ENCODE measurements around the gene PTPRM.

The PTPRM gene

DNA sequence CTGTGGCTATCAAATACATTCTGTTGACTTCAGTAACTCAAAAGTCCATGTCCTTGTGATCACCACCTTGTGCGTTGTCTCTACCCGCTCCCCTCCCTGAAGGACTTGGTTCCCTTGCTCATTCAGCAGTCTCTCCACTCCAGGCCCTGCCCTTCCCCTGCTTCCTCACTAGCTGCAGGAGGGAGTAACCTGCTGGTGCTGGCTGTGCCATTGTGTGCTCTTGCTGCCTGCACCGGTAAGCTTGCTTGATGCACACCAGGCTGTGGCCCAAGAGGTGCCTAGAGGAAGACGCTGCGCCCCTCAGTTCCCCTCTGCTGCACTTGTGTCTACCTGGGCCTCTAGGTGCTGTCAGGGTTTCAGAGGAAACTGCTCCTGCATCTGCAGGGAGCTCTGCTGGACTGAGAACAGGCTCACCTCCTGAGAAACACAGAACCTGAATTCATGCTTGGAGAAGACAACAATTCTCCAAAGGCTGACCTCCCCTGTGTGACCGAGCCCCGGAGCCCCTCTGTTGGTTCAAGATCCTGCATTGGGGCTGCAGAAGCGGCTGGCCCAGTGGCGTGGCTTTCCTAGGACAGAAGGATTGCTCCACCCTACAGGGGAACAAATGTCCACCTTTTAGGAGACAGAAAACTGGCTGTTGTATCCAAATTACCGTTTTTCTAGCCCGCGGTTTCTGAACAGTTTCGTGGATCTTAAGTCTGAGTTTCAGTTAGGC lies 33.6 kb downstream of the PTPRM start:
- no peak for DNase-seq

DNA sequence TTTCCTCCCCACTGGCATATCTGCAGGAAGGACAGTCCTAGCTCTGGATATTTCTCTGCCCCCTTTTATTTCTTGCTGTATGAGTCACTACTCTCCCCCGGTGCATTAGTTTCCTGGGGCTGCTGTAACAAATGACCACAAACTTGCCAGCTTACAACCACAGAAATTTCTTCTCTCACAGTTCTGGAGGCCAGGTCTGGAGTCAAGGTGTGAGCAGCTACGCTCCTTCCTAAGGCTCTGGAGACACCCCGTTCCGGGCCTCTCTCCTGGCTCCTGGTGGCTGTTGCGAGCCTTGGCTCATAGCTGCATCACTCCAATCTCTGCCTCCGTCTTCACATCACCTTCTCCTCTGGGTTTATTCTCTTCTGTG lies 34.1 kb downstream of the PTPRM start:
- no peak for DNase-seq

DNA sequence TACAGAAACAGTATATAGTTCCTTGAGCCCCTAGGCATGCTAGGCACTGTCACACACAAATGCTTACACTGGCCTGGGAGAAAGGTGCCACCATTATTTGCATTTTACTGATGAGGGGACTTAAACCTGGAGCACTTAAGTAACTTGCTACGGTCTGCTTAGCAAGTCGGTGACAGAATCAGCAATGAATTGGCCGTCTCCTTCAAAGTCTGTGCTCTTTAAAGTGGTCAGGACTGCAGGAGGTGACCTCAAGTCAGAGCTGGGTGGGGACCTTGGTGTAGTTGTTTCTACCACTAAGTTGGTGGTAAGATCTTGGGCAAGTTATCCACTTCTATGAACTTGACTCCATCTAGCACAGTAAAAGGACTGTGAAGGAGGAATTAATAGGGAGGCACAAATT lies 34.8 kb downstream of the PTPRM start:
- no peak for DNase-seq

DNA sequence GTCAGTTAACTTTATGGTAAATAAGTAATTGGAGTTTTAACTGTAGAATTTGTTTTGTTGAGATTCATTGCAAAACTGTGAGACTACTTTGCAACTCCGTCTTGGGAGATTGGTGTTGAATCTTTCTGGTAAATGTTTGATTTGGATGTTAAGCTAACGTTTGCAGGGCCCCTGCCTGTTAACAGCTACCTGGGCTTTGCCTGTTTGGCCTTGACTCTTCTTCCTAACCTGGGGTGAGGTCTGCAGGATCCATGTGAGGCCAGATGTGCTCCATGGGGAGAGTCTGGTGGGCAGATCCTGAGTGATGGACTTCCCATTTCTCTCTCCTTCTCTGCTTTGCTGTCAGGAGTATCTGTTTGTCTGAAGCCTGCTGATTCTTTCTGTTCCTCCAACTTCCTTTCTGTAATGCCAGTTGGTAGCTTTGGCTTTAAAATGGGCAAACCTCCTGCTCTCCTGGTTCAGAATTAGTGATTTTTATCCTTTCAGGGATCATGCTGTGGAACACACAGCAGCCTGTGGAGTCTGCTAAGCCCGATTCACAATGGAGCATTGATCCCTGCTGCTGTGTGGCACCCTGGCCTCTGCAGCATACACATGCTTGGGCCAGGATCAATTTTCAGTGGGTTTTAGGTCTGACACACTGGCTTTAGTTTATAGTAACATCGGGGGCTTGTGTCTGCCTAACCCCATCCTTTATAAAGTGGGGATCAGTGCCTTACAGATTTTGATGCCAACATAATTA lies 36.3 kb downstream of the PTPRM start:
- DNase-seq: no peak

DNA sequence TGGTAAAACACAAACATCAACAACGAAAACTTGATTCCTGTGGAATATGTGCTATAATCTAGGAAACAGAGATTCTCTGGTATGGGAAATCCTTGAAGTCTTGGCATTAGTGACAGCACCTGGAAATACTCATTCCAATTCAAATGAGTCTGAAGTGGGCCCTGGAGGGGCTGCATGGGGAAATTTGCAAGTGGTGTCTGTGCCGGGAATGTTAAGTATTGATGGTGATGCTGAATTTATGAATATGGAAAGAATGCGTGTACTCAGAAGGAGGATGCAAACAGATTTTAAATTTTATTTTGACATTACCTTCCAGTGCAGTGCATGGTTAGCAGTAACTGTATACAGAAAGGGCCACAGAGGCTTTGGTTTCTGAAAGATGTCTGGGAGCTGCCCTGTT lies 37.2 kb downstream of the PTPRM start:
- no peak for DNase-seq

DNA sequence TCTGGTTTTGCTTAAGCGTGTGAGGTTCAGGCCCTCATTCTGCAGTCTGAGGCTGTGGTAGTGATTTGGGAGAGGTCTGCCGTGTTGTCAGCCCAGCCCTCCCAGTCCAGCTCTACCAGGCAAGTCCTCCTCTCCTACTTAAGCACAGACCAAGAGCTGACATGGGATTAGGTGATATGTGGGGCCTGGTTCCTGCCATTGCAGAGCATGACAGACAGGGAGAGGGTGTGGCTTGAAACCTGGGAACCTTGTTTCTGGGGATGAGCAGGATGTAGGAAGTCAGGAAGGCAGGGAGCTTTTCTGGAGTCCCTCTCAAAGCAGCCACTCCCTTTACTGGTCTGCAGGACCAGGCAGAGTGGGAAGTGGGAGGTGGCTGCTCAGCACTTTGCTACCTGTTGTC lies 38.6 kb downstream of the PTPRM start:
- DNase-seq: no peak

DNA sequence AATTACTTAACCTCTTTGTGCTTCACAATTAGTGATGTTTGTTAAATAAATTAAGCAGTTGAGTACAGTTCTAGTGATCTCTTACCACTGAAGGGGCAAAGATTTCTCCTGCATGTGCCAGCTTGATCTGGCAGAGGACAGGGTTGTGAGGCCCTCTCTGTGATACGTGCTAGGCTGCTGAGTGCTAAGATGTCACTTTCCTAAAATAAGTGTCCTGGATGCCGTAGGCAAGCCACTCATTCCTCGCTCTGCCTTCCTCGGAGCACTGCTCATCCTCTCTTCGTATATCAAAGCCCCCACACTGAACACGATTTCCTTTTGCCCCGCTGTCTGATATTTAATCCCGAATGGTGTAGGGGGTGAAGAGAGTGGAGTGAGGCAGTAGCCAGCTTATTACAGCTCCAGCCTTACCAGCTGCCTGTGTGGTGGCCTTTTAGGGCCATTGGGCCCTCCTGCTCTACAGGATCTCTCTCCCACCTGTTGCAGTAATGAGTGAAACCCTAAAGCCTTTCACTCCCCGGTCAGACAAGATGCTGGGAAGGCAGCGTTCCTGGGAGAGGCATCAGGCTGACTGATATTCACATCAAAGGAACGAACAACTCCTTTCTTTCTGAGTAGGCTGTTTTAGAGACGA lies 40.5 kb downstream of the PTPRM start:
- DNase-seq: no peak

DNA sequence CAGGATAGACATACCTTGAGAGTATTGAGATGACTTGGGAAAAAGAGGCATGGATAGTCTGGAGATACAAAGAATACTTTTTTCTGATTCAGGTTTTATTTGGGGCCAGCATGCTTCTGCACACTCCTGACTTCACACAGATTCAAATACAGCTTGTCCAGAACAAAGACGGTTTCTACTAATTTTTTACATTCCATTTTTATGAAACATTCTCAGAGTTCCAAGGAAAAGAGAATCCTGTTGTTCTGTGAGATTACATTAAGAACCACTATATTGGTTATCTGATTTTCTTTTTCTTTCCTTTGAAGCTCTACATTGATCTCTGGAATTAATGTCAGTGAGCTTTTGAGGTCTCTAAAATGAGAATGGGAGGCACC lies 41.0 kb downstream of the PTPRM start:
- no peak for DNase-seq

DNA sequence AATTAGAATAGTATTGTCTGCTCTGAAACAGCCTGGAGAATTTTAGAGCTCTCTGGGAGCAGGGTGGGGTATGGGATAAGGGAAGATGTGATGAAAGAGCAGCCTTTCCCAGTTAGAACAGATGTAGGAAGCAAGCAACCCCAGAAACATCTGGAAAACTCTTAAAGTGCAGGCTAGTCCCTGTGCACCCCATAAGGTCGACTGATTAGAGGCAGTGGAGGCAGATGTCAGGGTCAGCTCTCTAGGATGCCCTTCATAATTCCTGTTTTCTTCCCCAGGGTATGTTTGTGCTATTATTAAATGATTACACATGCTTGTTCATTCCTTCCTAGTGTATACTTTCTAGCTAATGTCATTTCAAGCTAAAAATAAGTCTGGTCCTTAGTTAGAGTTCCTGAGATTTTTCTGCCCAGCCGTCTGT lies 41.7 kb downstream of the PTPRM start:
- DNase-seq: no peak

DNA sequence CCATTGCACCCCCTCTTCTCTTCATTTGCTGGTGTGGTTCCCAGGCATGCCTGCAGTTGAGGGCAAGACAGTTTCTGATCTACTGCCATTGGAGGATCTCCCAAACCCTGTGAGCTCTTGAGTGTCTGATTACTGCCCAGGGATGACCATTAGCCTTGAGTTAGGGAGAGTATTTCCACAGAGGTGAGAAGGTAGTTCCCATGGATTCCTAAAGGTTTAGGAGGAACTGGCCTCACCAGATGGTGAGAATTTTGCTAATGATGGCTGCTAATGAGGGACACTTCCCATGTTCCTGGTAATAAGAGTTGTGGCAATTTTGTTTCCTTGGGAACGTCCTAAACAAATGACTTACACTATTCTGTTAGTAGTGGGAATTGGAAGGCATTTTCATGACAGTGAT lies 42.5 kb downstream of the PTPRM start:
- no peak for DNase-seq

DNA sequence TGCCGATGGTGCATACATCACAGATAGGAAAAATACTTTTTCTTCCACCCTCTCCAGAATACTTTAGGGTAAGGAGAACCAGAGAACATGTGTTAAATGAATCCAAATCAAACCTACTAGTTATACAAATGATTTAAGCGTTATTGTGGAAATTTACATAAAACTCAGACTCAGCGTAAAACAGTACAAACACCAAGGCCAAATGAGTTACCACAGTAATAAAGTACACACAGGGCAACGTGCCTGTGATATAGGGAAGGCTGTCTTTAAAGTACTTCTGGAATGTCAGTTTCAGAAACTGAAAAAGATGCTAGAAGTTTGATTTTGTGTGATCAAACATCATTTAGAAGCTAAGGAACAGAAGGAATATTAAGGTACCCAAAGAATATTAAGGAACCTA lies 46.9 kb downstream of the PTPRM start:
- no peak for DNase-seq

DNA sequence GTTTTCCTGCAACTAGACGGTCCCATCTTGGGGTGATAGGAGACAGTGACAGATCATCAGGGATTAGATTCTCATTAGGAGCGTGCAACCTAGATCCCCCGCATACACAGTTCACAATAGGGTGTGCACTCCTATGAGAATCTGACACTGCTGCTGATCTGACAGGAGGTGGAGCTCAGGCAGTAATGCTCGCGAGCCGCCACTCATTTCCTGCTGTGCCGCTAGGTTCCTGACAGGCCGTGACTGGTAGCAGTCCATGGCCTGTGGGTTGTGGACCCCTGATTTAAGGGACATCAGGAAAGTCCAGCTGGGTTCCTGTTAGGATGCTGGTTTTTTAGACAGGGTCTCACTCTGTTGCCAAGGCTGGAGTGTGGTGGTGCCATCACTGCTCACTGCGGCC lies 48.7 kb downstream of the PTPRM start:
- no peak for DNase-seq

DNA sequence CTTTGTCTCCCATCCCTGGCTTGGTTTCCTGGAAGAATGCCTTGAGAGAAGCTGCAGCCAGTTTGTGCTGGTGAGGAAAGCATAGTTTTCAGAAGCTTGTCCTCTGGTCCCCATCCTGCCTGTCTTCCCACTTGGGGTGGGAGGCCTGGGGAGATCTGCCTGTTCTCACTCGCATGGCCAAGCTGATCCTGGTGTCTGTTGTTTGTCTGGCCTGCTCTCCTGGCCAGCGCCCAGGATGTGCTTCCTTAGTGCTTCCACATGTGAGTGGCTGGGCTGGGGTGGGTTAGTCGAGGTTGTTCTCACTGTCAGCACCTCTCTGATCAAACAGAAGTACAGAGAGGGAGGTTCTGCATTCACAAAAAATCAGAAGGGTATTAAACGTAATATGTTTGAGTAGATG lies 49.5 kb downstream of the PTPRM start:
- no peak for DNase-seq

DNA sequence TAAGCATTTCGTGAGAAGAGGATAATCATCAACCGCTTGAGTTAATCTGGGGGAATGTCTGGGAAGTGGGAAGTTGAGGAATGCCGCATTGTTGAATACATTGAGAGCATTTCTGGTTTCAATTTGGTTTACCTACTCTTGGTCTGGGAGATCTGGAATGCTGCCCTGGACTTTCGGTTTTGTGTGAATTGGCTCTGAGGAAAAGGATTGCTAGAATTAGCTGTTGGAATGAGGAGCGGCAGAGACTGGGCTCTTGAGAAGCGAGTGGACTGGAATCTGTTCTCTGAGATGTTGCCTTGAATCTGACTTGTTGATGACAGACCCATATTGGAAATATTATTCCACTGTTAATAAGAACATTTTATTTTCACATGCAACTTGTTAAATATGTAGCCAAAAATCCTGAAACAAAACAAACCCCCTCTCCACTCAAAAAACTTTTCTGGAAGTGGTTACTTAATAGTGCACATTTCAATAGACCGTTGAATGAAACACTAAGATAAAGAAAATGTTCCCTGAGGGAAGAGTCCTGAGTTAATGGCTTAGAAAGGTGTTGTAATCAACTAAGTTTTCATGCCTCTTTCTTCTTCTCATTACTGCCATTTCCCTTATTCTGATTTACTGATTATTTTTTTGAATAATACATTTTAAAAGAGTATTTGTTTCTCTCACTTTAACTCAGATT lies 50.8 kb downstream of the PTPRM start:
- DNase-seq: no peak

DNA sequence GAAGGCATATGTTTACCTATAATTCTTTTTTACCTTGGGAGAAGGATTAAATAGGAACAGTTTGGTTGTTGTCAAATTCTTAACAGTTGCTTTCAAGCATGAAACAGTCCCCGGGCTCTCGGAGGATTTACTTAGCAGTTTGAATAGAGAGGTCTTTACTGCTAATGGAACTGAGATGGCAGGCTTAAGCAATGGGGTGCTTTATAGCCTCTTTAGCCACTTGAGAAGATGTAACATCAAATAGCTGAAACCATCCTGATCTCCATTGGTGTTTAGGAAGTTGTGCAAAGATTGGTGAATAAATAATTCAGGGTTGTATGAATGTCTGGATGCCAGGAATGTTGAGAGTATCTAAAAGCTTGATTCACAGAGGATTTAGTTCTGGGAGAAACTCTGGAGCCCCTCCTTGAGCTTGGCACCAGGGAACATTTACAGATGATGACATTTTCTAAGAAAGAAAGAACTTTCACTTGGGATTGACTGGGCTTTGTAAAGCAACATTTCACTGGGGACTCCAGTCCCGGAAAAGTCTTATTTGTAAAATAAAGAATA lies 51.9 kb downstream of the PTPRM start:
- no peak for DNase-seq

DNA sequence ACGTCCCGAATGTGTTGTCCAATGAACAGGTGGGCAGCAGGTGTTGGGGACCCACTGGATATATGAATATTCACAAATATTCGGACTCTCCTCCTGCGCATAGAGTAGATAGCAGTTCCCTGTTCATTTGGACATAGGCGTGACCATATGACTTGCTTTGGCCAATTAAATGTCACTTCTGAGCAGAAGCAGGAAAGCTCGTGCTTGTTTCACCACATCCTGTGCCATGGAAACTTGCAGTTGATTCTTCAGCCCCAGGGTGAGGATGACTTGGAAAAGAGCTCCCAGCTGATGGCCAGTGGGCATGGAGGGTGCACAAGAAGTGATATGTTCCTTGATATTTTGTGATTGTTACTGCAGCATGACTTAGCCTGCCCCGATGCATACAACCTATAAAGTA lies 52.6 kb downstream of the PTPRM start:
- DNase-seq: no peak

DNA sequence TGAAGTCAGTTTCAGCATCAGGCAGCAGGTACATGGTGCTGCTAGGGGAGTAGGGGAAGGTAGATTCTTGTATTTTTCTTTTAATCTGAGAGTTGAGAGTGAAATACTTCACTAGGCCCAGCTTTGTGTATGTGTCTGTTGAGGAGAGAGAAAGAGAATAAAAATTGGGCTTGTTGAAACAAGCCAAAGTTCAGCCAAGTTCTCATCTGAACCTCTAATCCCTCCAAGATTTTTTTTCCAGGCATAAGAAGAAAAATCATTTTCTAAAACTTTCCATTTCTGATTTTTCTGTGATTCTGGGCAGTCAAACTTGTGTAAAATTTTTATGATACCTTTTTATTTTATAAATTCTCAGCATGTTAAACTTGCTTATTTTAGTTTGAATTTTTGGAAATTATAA lies 55.6 kb downstream of the PTPRM start:
- DNase-seq: no peak

DNA sequence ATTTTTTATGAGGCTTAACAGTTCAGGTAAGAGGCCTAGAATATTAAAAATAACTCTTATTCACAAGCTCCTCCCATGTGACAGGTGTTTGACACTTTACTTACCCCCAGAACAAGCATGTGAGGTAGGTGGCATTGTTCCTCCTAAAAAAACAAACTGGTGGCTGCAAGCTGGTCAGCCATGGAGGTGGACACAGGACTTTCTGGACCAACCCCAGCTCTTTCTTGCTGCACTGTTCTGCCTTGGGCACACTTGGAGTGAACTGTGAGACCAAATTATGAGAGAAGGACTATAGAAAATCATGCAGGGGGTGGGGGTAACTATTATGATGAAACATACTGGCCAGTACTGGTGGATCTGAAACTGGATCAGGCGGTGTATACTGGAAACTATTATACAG lies 56.6 kb downstream of the PTPRM start:
- DNase-seq: no peak

DNA sequence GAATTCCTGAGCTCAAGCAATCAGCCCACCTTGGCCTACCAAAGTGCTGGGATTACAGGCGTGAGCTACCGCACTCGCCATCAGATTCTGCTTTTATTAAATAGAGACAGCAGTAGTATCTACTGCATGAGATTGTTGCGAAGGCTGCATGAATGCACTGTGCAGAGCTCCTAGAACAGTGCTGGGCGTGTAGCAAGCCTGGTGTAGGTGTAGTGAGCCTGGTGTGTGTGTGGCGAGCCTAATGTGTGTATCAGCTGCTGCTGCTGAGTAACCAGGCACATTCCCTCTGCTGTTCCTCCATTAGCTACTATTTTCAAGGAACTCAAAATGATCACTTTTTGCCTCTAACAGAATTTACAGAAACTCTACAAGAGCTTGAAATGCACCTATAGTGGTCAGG lies 57.6 kb downstream of the PTPRM start:
- no peak for DNase-seq

DNA sequence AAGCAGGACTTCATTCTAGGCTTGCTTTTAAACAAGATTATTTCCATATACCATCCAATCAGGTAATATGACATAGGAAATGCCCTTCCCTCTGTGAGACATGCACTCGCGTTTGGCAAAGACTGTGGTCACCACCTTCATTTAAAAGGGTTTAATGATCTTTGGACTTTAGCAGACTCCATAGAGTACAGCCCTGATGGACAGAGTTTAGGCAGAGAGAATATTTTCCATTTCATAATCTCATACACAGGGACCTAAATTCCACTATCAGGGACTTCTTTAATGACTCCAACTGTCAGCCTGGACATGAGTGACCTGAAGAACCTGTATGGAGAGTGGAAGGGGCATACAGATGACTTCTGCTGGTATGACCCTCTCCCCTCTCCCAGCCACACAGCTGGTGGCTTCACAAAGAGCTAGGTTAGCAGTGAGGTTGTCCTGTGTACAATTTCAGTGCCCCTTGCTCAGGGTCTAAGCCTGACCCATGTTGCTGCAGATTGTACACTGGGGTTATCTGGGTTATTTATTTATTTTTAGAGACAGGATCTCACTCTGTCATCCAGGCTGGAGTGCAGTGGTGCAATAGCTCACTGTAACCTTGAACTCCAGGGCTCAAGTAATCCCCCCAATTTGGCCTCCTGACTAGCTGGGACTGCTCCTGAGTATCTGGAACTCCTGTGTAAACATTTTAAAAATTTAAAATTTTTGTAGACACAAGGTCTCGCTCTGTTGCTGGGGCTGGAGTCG lies 59.2 kb downstream of the PTPRM start:
- no peak for DNase-seq

DNA sequence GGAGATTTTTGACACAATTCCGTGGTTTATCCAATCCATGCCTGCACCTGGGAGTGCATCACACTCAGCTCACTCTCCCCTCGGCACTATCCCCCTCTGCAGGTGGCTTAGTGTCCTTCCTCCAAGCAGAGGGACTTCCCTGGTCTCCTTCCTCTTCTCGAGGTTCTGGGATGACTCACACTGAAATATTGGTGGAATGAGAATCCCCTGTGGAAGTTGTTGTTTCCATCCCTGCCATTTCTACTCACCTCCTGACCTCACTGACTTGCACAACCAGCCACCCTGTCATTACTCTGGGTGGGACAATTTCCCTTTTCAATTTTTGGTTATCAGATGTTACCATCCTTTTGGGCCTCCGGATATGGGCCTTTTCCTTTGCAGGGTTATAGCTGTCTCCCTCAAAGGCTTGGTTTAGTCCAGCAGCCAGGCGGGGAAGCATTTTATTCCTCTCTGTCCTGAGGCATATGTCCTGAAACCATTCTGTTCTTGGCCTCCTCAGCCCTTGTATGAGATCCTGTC lies 59.9 kb downstream of the PTPRM start:
- no peak for DNase-seq

DNA sequence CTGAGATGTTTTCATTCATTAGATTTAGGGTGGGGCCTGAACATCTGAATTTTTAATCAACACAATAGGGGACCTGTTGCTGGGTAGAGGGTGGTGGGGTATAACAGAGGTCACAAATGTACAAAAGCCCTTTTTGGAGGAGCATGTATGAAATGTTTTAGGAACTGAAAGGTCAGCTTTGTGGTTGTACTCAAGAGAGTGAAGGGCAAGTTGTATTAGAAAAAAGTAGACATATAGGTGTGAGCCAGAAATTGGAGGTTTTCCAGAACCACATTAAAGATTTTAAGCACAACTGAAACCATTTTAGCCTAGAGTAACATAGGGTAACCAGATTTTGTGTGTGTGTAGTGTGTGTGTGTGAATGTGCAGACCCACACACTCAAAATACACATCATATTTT lies 62.3 kb downstream of the PTPRM start:
- DNase-seq: no peak
